ENCODE measurements around the gene LVRN.

LVRN gene

GRCh38 chr5:115946655-115947054 lies 15.6 kb upstream of the LVRN start:
- no peak for DNase-seq (ENCODE audit: low read depth)
- no peak for TF ChIP-seq CTCF (IDR thresholded peaks at IDR 0.05; ENCODE audit: low read depth, low read length, missing control alignments)
- H3K4me3 ChIP-seq (ENCODE audit: low read depth, low read length) = no peak overlapping the region
- in situ Hi-C loops (cut with HindIII; ENCODE audit: low sequenced_read_pairs) = no loop called here

GRCh38 chr5:115947260-115947659 lies 15.0 kb upstream of the LVRN start:
- in situ Hi-C loops (cut with HindIII; ENCODE audit: low sequenced_read_pairs) = no loop called here
- TF ChIP-seq CTCF (IDR thresholded peaks at IDR 0.05; ENCODE audit: low read depth, low read length, missing control alignments) = no peak

GRCh38 chr5:115948091-115948534 lies 14.2 kb upstream of the LVRN start:
- H3K4me3 ChIP-seq (ENCODE audit: low read depth, low read length) = no peak overlapping the region
- in situ Hi-C loops (cut with HindIII; ENCODE audit: low sequenced_read_pairs) = no loop called here
- DNase-seq (ENCODE audit: low read depth) = no peak
- TF ChIP-seq CTCF (IDR thresholded peaks at IDR 0.05; ENCODE audit: low read depth, low read length, missing control alignments) = no peak

More at GRCh38 chr5:115947260-115947659, 15.0 kb upstream of the LVRN start:
- H3K4me3 ChIP-seq (ENCODE audit: low read depth, low read length) = no peak overlapping the region
- DNase-seq (ENCODE audit: low read depth) = no peak

- DNase-seq (ENCODE audit: low read depth) = no peak
- no peak overlapping the region for H3K4me3 ChIP-seq (ENCODE audit: low read depth, low read length)
- in situ Hi-C loops (cut with HindIII; ENCODE audit: low sequenced_read_pairs) = no loop called here
- TF ChIP-seq CTCF (IDR thresholded peaks at IDR 0.05; ENCODE audit: low read depth, low read length, missing control alignments) = no peak
Observed at GRCh38 chr5:115949096-115949495, 13.2 kb upstream of the LVRN start.

GRCh38 chr5:115952588-115952987 lies 9.7 kb upstream of the LVRN start:
- TF ChIP-seq CTCF (IDR thresholded peaks at IDR 0.05; ENCODE audit: low read depth, low read length, missing control alignments) = no peak
- in situ Hi-C loops (cut with HindIII; ENCODE audit: low sequenced_read_pairs) = no loop called here
- no peak overlapping the region for H3K4me3 ChIP-seq (ENCODE audit: low read depth, low read length)
- no peak for DNase-seq (ENCODE audit: low read depth)

- no peak for TF ChIP-seq CTCF (IDR thresholded peaks at IDR 0.05; ENCODE audit: low read depth, low read length, missing control alignments)
- in situ Hi-C loops (cut with HindIII; ENCODE audit: low sequenced_read_pairs) = no loop called here
- no peak for DNase-seq (ENCODE audit: low read depth)
- H3K4me3 ChIP-seq (ENCODE audit: low read depth, low read length) = no peak overlapping the region
Observed at GRCh38 chr5:115954144-115954543, 8.1 kb upstream of the LVRN start.

- H3K4me3 ChIP-seq (ENCODE audit: low read depth, low read length) = no peak overlapping the region
- in situ Hi-C loops (cut with HindIII; ENCODE audit: low sequenced_read_pairs) = no loop called here
- no peak for DNase-seq (ENCODE audit: low read depth)
- no peak for TF ChIP-seq CTCF (IDR thresholded peaks at IDR 0.05; ENCODE audit: low read depth, low read length, missing control alignments)
Observed at GRCh38 chr5:115956957-115957356, 5.3 kb upstream of the LVRN start.
